SK-N-SH (cell line): ENCODE measurements around the gene FOSB. TPM values are rescaled to one million over a fixed set of nuclear protein-coding genes. Genes with fewer than 3 reads are reported as not detected.

Experiments
- CTCF ChIA-PET: fragments of 300-600, 350-600 bp; formaldehyde crosslinking; extraction: SDS; loops from one replicate; lab custom pipeline; 2021; lab: Yijun Ruan, JAX
- POLR2A ChIA-PET: fragments of 350-600 bp; sonication (Branson Sonifier 250); formaldehyde crosslinking; extraction: SDS; loops from one replicate; lab custom pipeline; 2020; ENCODE audit warnings: antibody characterized with exemption, inconsistent platforms; lab: Yijun Ruan, JAX
- DNase-seq: peaks from one replicate; pipeline ENCODE4 v3.0.0; 2012
- H2AFZ ChIP-seq: fragments of 200-600 bp; sonication (generic); 2 replicates; pipeline ENCODE4 v1.8.1; 2016; ENCODE audit warnings: antibody characterized with exemption, mild to moderate bottlenecking, low read depth
- H3F3A ChIP-seq: fragments of 200-600 bp; sonication (generic); replicated peaks from 2 replicates; pipeline ENCODE3; 2016; ENCODE audit warnings: antibody characterized with exemption, mild to moderate bottlenecking; ENCODE audit not compliant: insufficient read depth
- H3K27ac ChIP-seq, 2 experiments: fragments of 200-500 bp in 1 of 2; fragments of 200-600 bp in 1 of 2; sonication (Bioruptor generic) in 1 of 2; sonication (generic), shearing (Covaris generic) in 1 of 2; 2 replicates each; pipeline versions ENCODE4 v1.5.1 to v1.6.1; 2014 to 2016; ENCODE audit warnings: low read depth in 2 of 2, inconsistent platforms in 1 of 2, low read length in 1 of 2, mild to moderate bottlenecking in 1 of 2, mixed read lengths in 1 of 2
- H3K27me3 ChIP-seq: fragments of 200-600 bp; sonication (generic), shearing (Covaris generic); 2 replicates; pipeline ENCODE4 v1.6.1; 2016; ENCODE audit warnings: mixed run types; ENCODE audit not compliant: insufficient read depth
- H3K36me3 ChIP-seq, 2 experiments: fragments of 200-500 bp in 1 of 2; fragments of 200-600 bp in 1 of 2; sonication (Bioruptor generic) in 1 of 2; sonication (generic) in 1 of 2; replicated peaks in 1 of 2; 2 replicates each; pipeline versions ENCODE3 to v1.5.1; 2014 to 2016; ENCODE audit warnings: low read length in 1 of 2, mild to moderate bottlenecking in 1 of 2; ENCODE audit not compliant: insufficient read depth in 2 of 2, control insufficient read depth in 1 of 2
- H3K4me1 ChIP-seq, 2 experiments: fragments of 200-500 bp in 1 of 2; fragments of 200-600 bp in 1 of 2; sonication (Bioruptor generic) in 1 of 2; sonication (generic), shearing (Covaris generic) in 1 of 2; 2 replicates each; pipeline versions ENCODE4 v1.5.1 to v1.6.1; 2014 to 2016; ENCODE audit warnings: low read depth in 1 of 2, low read length in 1 of 2, mixed run types in 1 of 2; ENCODE audit not compliant: insufficient read depth in 2 of 2, control insufficient read depth in 1 of 2
- H3K4me2 ChIP-seq: fragments of 200-600 bp; sonication (generic), shearing (Covaris generic); 2 replicates; pipeline ENCODE4 v1.6.1; 2017; ENCODE audit warnings: mixed run types
- H3K4me3 ChIP-seq, 2 experiments: fragments of 200-500 bp in 1 of 2; fragments of 200-600 bp in 1 of 2; sonication (Bioruptor generic) in 1 of 2; sonication (generic), shearing (Covaris generic) in 1 of 2; 2 replicates each; pipeline versions ENCODE4 v1.5.1 to v1.8.1; 2014 to 2016; ENCODE audit warnings: low read depth in 2 of 2, inconsistent platforms in 1 of 2, low read length in 1 of 2, mild to moderate bottlenecking in 1 of 2, mixed read lengths in 1 of 2, moderate library complexity in 1 of 2
- H3K79me2 ChIP-seq: fragments of 200-600 bp; sonication (generic); 2 replicates; pipeline ENCODE4 v1.8.1; 2017; ENCODE audit warnings: mild to moderate bottlenecking; ENCODE audit not compliant: insufficient read depth
- H3K9ac ChIP-seq: fragments of 200-600 bp; sonication (generic); 2 replicates; pipeline ENCODE4 v1.6.1; 2017; ENCODE audit warnings: mixed run types
- H3K9me2 ChIP-seq: fragments of 200-600 bp; sonication (generic); 2 replicates; pipeline ENCODE4 v1.6.1; 2017; ENCODE audit warnings: mixed run types
- H3K9me3 ChIP-seq: fragments of 200-600 bp; sonication (generic); 2 replicates; pipeline ENCODE4 v1.6.1; 2017; ENCODE audit warnings: mixed run types, mild to moderate bottlenecking, moderate library complexity
- H4K20me1 ChIP-seq: fragments of 200-600 bp; sonication (generic); 2 replicates; pipeline ENCODE4 v1.6.1; 2017; ENCODE audit warnings: mild to moderate bottlenecking, mixed run types; ENCODE audit not compliant: insufficient read depth
- ELF1 ChIP-seq: IDR thresholded peaks from 2 replicates; pipeline ENCODE4 v1.4.0; 2012
- RAD21 ChIP-seq: IDR thresholded peaks from 2 replicates; pipeline ENCODE4 v1.6.1; 2012; ENCODE audit warnings: mild to moderate bottlenecking, low read length
- RCOR1 ChIP-seq: fragments of 150-350 bp; IDR thresholded peaks from 2 replicates; pipeline ENCODE4 v1.6.1; 2017; ENCODE audit warnings: antibody characterized with exemption, low read length
- SMC3 ChIP-seq: IDR thresholded peaks from 2 replicates; pipeline ENCODE4 v1.6.1; 2012; ENCODE audit warnings: low read depth, low read length, improper control_type of control experiment
- TCF12 ChIP-seq: IDR thresholded peaks from 2 replicates; pipeline ENCODE4 v1.4.0; 2012
- USF2 ChIP-seq: fragments of 150-350 bp; IDR thresholded peaks from 2 replicates; pipeline ENCODE4 v1.6.1; 2017; ENCODE audit warnings: antibody characterized with exemption, low read length, low read depth, borderline replicate concordance
- YY1 ChIP-seq: IDR thresholded peaks from 2 replicates; pipeline ENCODE4 v1.4.0; 2012; ENCODE audit warnings: low read depth, mild to moderate bottlenecking
- ZBTB33 ChIP-seq: IDR thresholded peaks from 2 replicates; pipeline ENCODE4 v1.4.0; 2012; ENCODE audit warnings: low read depth, borderline replicate concordance
- WGBS: methylation state at CpG from one replicate; pipeline ENCODE4 v1.1.6; 2017; ENCODE audit warnings: low lambda C conversion rate; 5-methylcytosine and 5-hydroxymethylcytosine counted together
- polyA plus RNA-seq, 3 experiments: library from polyadenylated mRNA; depleted of rRNA; stranded (reverse); fragments of >200 nt; gene quantifications; 2 replicates each; pipeline ENCODE4 v1.2.3, GENCODE V29; 2012
- TF ChIP-seq, protein P1 (sequence below): IDR thresholded peaks from 2 replicates; pipeline ENCODE4 v1.4.0; 2012; ENCODE audit warnings: low read depth, borderline replicate concordance
- TF ChIP-seq, protein P2 (sequence below): IDR thresholded peaks from 2 replicates; pipeline ENCODE4; 2012
- TF ChIP-seq, protein P3 (sequence below): fragments of 200-600 bp; sonication (generic); IDR thresholded peaks from 2 replicates; pipeline ENCODE4 v1.6.1; 2017; ENCODE audit warnings: antibody characterized with exemption, mild to moderate bottlenecking, moderate library complexity

Gene FOSB
- polyA plus RNA-seq, 1 of the 3 experiments (the other 2 are of a cell fraction): 78.2 TPM

DNA sequence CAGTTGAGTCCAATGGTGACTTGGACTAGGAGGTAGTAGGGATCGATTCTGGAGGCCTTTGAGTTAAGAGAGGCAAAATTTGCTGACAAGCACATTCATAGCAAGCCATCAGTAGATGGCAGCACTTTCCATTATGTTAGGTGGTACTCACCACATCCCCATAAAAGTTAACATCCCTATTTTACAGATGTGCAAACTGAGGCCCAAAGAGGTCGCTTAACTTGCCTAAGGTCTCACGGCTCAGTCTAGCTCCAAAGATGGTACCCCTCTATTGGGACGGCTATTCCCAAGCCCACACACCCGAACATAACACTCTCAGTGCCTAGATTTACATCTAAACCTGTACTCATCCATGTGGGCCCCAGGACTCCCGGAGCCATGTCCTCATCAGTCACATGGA, 21.5 kb upstream of the FOSB start:
- TF ChIP-seq ELF1 (no peak), SMC3 (peak; percentile 41; the same call in 1 of the 2 replicates), USF2 (no peak), TCF12 (no peak), YY1 (no peak), ZBTB33 (no peak), RAD21 (peak; percentile 50), RCOR1 (peak; percentile 70)
- TF ChIP-seq, protein P1, sequence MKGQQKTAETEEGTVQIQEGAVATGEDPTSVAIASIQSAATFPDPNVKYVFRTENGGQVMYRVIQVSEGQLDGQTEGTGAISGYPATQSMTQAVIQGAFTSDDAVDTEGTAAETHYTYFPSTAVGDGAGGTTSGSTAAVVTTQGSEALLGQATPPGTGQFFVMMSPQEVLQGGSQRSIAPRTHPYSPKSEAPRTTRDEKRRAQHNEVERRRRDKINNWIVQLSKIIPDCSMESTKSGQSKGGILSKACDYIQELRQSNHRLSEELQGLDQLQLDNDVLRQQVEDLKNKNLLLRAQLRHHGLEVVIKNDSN: no peak
- TF ChIP-seq, protein P2, sequence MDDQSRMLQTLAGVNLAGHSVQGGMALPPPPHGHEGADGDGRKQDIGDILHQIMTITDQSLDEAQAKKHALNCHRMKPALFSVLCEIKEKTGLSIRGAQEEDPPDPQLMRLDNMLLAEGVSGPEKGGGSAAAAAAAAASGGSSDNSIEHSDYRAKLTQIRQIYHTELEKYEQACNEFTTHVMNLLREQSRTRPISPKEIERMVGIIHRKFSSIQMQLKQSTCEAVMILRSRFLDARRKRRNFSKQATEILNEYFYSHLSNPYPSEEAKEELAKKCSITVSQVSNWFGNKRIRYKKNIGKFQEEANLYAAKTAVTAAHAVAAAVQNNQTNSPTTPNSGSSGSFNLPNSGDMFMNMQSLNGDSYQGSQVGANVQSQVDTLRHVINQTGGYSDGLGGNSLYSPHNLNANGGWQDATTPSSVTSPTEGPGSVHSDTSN: no peak
- TF ChIP-seq, protein P3, sequence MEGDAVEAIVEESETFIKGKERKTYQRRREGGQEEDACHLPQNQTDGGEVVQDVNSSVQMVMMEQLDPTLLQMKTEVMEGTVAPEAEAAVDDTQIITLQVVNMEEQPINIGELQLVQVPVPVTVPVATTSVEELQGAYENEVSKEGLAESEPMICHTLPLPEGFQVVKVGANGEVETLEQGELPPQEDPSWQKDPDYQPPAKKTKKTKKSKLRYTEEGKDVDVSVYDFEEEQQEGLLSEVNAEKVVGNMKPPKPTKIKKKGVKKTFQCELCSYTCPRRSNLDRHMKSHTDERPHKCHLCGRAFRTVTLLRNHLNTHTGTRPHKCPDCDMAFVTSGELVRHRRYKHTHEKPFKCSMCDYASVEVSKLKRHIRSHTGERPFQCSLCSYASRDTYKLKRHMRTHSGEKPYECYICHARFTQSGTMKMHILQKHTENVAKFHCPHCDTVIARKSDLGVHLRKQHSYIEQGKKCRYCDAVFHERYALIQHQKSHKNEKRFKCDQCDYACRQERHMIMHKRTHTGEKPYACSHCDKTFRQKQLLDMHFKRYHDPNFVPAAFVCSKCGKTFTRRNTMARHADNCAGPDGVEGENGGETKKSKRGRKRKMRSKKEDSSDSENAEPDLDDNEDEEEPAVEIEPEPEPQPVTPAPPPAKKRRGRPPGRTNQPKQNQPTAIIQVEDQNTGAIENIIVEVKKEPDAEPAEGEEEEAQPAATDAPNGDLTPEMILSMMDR: peak; percentile 62
- H3K4me2 ChIP-seq: no peak overlapping the region
- peaks cover 5 to 16% of the 10 kb centered on the region in 2 experiments; a peak in 1 of 4 replicates for H3K4me1 ChIP-seq
- peaks cover 19% of the 10 kb centered on the region for H3F3A ChIP-seq
- H3K4me3 ChIP-seq: no peak overlapping the region
- no peak overlapping the region for H3K27ac ChIP-seq
- ChIA-PET POLR2A (no interaction called here), CTCF (interaction anchor here (1.5 to 15.0 kb wide), 2 partner anchors 18 to 27 kb away, joined by 4 to 870 read pairs; partner anchors contain the start of gene FOSB)
- no peaks in the 10 kb centered on the region for H3K36me3 ChIP-seq
- 71% methylated on average over 5 of the region's 6 CpGs for WGBS
- H3K27me3 ChIP-seq: no peaks in the 10 kb centered on the region
- H4K20me1 ChIP-seq: no peaks in the 10 kb centered on the region
- no peaks in the 10 kb centered on the region for H3K9me3 ChIP-seq
- DNase-seq: peak; percentile 42
- no peaks in the 10 kb centered on the region for H3K9me2 ChIP-seq
- no peak overlapping the region for H2AFZ ChIP-seq
- no peaks in the 10 kb centered on the region for H3K79me2 ChIP-seq
- H3K9ac ChIP-seq: no peak overlapping the region
